Glutamatergic neuron (in vitro differentiated cells): Measurements from ENCODE around the gene ZNF316. TPM values are rescaled to one million over a fixed set of nuclear protein-coding genes. Genes with fewer than 3 reads are reported as not detected.
A peak's percentile ranks its signal among the peaks of the same experiment; 100 is the strongest.

Experiments used
- DNase-seq: peaks from one replicate; pipeline ENCODE4 v3.0.0; 2022
- H3K27ac Mint-ChIP-seq: one replicate; pipeline ENCODE4 v1.8.0; 2020; ENCODE audit warnings: mild to moderate bottlenecking, mixed read lengths, inconsistent platforms; ENCODE audit not compliant: unreplicated experiment
- H3K27me3 Mint-ChIP-seq: one replicate; pipeline ENCODE4 v1.8.0; 2020; ENCODE audit warnings: mild to moderate bottlenecking, moderate library complexity, mixed read lengths, inconsistent platforms; ENCODE audit not compliant: unreplicated experiment
- H3K36me3 Mint-ChIP-seq: one replicate; pipeline ENCODE4 v1.8.0; 2020; ENCODE audit warnings: mild to moderate bottlenecking, mixed read lengths, inconsistent platforms; ENCODE audit not compliant: unreplicated experiment
- H3K4me1 Mint-ChIP-seq: one replicate; pipeline ENCODE4 v1.8.0; 2020; ENCODE audit warnings: mild to moderate bottlenecking, low read depth, mixed read lengths, inconsistent platforms; ENCODE audit not compliant: unreplicated experiment
- H3K4me3 Mint-ChIP-seq: one replicate; pipeline ENCODE4 v1.8.0; 2020; ENCODE audit warnings: mild to moderate bottlenecking, mixed read lengths, inconsistent platforms; ENCODE audit not compliant: unreplicated experiment
- H3K9me3 Mint-ChIP-seq: one replicate; pipeline ENCODE4 v1.8.0; 2020; ENCODE audit warnings: mild to moderate bottlenecking, moderate library complexity, mixed read lengths, inconsistent platforms; ENCODE audit not compliant: unreplicated experiment
- total RNA-seq: library from RNA; stranded (reverse); fragmentation: NEBNext Ultra II Directional; extraction: Animal tissue kit (Norgen Biotek cat#: 25700); gene quantifications from one replicate; pipeline ENCODE4 v1.2.1, GENCODE V29; 2021; ENCODE audit not compliant: unreplicated experiment
- TF ChIP-seq, protein P1 (sequence below): fragments of 200-600 bp; sonication (generic); IDR thresholded peaks from one replicate; pipeline ENCODE4 v1.5.0; 2021; ENCODE audit not compliant: partially characterized antibody, unreplicated experiment

The ZNF316 gene
- total RNA-seq, 1 donor from 2014 or later: 51.1 TPM

DNA sequence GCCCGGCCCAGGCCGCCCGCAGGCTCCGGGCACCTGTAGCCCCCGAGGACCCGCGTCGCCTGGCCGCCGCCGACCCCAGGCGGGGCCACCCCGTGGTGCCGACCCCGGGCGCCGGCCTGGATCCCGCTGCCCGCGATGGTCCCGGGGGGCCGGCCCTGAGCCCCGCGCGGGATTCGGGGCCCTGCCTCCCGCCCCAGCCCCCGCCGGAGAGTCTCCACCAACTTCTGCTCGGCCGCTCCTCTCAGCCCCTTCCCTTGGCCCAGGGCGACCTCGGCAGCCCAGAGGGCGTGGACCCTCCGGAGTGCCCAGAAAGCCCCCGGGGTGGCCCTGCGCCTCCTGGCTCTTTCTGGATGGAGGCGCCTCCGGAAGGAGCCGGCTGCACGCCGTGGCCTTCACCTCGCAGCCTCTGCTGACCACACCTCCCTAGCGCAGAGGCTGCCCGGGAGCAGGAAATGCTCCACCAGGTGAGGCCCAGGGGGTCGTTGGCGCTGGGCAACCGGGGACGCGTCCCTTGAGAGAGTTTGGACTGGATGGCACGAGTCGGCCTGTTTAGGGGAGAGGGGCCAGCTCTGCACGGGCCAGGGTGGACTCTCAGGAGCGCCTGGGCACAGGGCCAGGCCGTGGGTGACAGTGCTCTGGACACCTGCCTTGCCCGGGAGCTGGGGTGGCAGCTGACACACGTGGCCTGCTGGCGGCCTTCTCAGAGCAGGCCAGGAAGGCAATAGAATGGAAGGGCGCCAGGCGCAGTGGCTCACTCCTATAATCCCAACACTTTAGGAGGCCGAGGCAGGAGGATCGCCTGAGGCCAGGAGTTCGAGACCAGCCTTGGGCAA lies 21.2 kb upstream of the ZNF316 start:
- Mint-ChIP-seq H3K4me1 (peaks cover 2% of the 10 kb centered on the region), H3K4me3 (no peak overlapping the region), H3K27ac (no peak overlapping the region), H3K27me3 (peaks cover 7% of the 10 kb centered on the region), H3K9me3 (peaks cover 6% of the 10 kb centered on the region), H3K36me3 (peaks cover 5% of the 10 kb centered on the region)
- peak; percentile 50 for DNase-seq
- TF ChIP-seq, protein P1, sequence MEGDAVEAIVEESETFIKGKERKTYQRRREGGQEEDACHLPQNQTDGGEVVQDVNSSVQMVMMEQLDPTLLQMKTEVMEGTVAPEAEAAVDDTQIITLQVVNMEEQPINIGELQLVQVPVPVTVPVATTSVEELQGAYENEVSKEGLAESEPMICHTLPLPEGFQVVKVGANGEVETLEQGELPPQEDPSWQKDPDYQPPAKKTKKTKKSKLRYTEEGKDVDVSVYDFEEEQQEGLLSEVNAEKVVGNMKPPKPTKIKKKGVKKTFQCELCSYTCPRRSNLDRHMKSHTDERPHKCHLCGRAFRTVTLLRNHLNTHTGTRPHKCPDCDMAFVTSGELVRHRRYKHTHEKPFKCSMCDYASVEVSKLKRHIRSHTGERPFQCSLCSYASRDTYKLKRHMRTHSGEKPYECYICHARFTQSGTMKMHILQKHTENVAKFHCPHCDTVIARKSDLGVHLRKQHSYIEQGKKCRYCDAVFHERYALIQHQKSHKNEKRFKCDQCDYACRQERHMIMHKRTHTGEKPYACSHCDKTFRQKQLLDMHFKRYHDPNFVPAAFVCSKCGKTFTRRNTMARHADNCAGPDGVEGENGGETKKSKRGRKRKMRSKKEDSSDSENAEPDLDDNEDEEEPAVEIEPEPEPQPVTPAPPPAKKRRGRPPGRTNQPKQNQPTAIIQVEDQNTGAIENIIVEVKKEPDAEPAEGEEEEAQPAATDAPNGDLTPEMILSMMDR: no peak

DNA sequence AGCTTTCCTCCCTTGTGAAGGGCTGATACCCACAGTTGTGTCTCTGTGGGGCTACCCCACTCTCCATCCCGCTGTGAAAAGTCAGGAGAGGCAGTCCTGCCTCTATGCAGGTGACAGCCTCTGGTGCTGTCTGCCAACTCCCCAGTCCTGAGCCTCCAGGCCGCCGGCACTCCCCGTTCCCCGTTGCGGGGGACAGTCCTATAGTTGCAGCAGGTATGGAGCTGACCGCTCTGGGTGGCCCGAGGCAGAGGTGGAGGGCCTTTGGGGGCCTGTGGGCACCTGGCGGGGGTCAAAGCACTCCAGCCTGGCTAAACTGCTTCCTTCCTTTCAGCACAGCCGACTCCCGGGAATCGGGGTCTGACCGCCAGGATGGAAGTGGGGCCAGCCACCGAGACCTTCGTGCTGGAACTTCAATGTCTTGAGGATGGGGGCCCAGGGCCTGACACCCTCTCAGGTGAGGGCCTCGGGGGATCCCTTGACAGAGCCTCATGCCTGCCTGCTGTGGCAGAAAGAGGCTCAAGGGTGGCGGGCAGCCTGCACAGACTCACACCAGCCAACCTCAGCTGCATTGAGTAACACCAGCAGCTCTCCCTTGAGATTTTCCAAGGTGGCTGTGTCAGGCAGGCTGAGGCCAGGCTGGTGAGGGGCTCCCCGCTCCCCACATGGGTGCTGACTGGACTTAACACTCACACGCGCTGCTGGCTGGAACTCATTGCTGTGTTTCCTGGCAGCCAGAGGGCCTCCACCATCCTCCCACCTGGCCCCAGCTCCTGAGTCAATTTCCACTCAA lies 20.1 kb upstream of the ZNF316 start:
- TF ChIP-seq, protein P1: no peak
- H3K9me3 Mint-ChIP-seq: peaks cover 12% of the 10 kb centered on the region
- no peak for DNase-seq
- peak overlapping the region; percentile 67 for H3K4me3 Mint-ChIP-seq
- H3K4me1 Mint-ChIP-seq: peaks cover 4% of the 10 kb centered on the region
- peaks cover 7% of the 10 kb centered on the region for H3K27me3 Mint-ChIP-seq
- peaks cover 12% of the 10 kb centered on the region for H3K36me3 Mint-ChIP-seq
- H3K27ac Mint-ChIP-seq: no peak overlapping the region

GRCh38 chr7:6618621-6619020 lies 18.5 kb upstream of the ZNF316 start:
- no peak for DNase-seq
- Mint-ChIP-seq H3K27ac (no peak overlapping the region), H3K36me3 (peaks cover 17% of the 10 kb centered on the region), H3K4me1 (peaks cover 6% of the 10 kb centered on the region), H3K27me3 (peaks cover 7% of the 10 kb centered on the region), H3K9me3 (peaks cover 13% of the 10 kb centered on the region), H3K4me3 (no peak overlapping the region)
- TF ChIP-seq, protein P1: no peak

DNA sequence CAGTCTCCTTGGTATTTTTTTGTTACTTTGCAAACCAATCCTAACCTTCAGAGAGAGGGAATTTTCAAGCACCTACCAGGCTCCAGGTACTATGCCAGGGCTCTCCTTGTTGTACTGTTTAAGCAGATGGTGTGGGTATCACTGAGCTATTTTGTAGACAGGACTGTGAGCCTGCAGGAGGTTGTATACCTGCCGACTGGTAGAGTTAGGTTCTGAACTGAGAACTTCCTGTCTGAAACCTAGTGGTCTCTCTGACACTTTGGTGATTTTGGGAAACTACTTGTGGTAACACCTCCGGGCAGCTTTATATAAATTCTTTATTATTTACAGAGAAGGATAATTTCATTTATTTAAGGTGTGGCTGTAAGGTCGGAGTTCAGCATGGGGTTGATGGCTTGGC lies 17.2 kb upstream of the ZNF316 start:
- TF ChIP-seq, protein P1: no peak
- Mint-ChIP-seq H3K36me3 (peaks cover 17% of the 10 kb centered on the region), H3K27me3 (peaks cover 12% of the 10 kb centered on the region), H3K9me3 (peaks cover 14% of the 10 kb centered on the region), H3K27ac (no peak overlapping the region), H3K4me3 (no peak overlapping the region), H3K4me1 (peaks cover 6% of the 10 kb centered on the region)
- DNase-seq: no peak
